HepG2 (cell line): ENCODE data around the gene TPD52L2. TPM values are rescaled to one million over a fixed set of nuclear protein-coding genes. Genes with fewer than 3 reads are reported as not detected.

Experiments
- DMAP1 ChIP-seq: IDR thresholded peaks from 2 replicates; pipeline ENCODE4 v1.6.1; 2016
- HNRNPLL ChIP-seq: fragments of 200-400 bp; formaldehyde crosslinking; IDR thresholded peaks from 2 replicates; pipeline ENCODE4 v1.6.1; 2017; ENCODE audit warnings: mild to moderate bottlenecking, low read depth, low read length; ENCODE audit not compliant: poor library complexity, severe bottlenecking
- HOXA5 ChIP-seq: sonication (generic); formaldehyde crosslinking; IDR thresholded peaks from 2 replicates; pipeline ENCODE4 v1.4.0; 2020; ENCODE audit warnings: missing genetic modification reagents
- JUNB ChIP-seq: sonication (generic); formaldehyde crosslinking; IDR thresholded peaks from 2 replicates; pipeline ENCODE4 v1.8.0; 2022; ENCODE audit warnings: missing genetic modification reagents, mild to moderate bottlenecking, borderline replicate concordance
- KMT2B ChIP-seq: IDR thresholded peaks from 2 replicates; pipeline ENCODE4 v1.6.1; 2016; ENCODE audit warnings: missing genetic modification reagents, missing compliant biosample characterization
- PITX1 ChIP-seq: sonication (generic); formaldehyde crosslinking; IDR thresholded peaks from 2 replicates; pipeline ENCODE4 v1.5.1; 2020; ENCODE audit warnings: mild to moderate bottlenecking, missing genetic modification reagents
- RBFOX2 ChIP-seq: fragments of 200-400 bp; formaldehyde crosslinking; IDR thresholded peaks from 2 replicates; pipeline ENCODE4 v1.6.1; 2017; ENCODE audit warnings: low read depth, mild to moderate bottlenecking, low read length
- SATB2 ChIP-seq: sonication (generic); formaldehyde crosslinking; IDR thresholded peaks from 2 replicates; pipeline ENCODE4 v1.5.0; 2020; ENCODE audit warnings: missing genetic modification reagents
- SP2 ChIP-seq: sonication (generic); formaldehyde crosslinking; IDR thresholded peaks from 2 replicates; pipeline ENCODE4 v1.5.1; 2020; ENCODE audit warnings: mild to moderate bottlenecking, missing genetic modification reagents
- TOPORS ChIP-seq: sonication (generic); formaldehyde crosslinking; IDR thresholded peaks from 2 replicates; pipeline ENCODE4 v1.8.0; 2023; ENCODE audit warnings: mild to moderate bottlenecking, missing genetic modification reagents
- U2AF2 ChIP-seq: fragments of 200-400 bp; formaldehyde crosslinking; IDR thresholded peaks from 2 replicates; pipeline ENCODE4 v1.6.1; 2017; ENCODE audit warnings: low read depth, mild to moderate bottlenecking, low read length
- ZFX ChIP-seq: sonication (generic); formaldehyde crosslinking; IDR thresholded peaks from 2 replicates; pipeline ENCODE4 v1.4.0; 2020; ENCODE audit warnings: mild to moderate bottlenecking, low read depth, missing genetic modification reagents, moderate library complexity
- ZKSCAN8 ChIP-seq: IDR thresholded peaks from 2 replicates; pipeline ENCODE4 v1.6.1; 2016; ENCODE audit warnings: borderline replicate concordance, missing genetic modification reagents, missing compliant biosample characterization
- ZNF17 ChIP-seq: sonication (generic); formaldehyde crosslinking; IDR thresholded peaks from 2 replicates; pipeline ENCODE4 v1.5.0; 2020; ENCODE audit warnings: mild to moderate bottlenecking, missing genetic modification reagents
- ZNF333 ChIP-seq: sonication (generic); formaldehyde crosslinking; IDR thresholded peaks from 2 replicates; pipeline ENCODE4 v1.4.0; 2020; ENCODE audit warnings: mild to moderate bottlenecking, missing genetic modification reagents, borderline replicate concordance
- ZNF460 ChIP-seq: sonication (generic); formaldehyde crosslinking; IDR thresholded peaks from 2 replicates; pipeline ENCODE4 v1.5.1; 2020; ENCODE audit warnings: missing genetic modification reagents, mild to moderate bottlenecking, borderline replicate concordance
- ZNF569 ChIP-seq: sonication (generic); formaldehyde crosslinking; IDR thresholded peaks from 2 replicates; pipeline ENCODE4 v1.5.0; 2020; ENCODE audit warnings: mild to moderate bottlenecking, missing genetic modification reagents, moderate library complexity, borderline replicate concordance
- ZNF777 ChIP-seq: sonication (generic); formaldehyde crosslinking; IDR thresholded peaks from 2 replicates; pipeline ENCODE4 v1.4.0; 2020; ENCODE audit warnings: missing genetic modification reagents
- ZNF878 ChIP-seq: sonication (generic); formaldehyde crosslinking; IDR thresholded peaks from 2 replicates; pipeline ENCODE4 v1.8.1; 2023; ENCODE audit warnings: mild to moderate bottlenecking, missing genetic modification reagents, moderate library complexity
- polyA plus RNA-seq, 8 experiments: library from polyadenylated mRNA; depleted of rRNA in 3 of 8; stranded (reverse) in 7 of 8; unstranded in 1 of 8; fragments of >200 nt; fragmentation: Illumina TruSeq in 4 of 8; extraction: Trizol in 4 of 8; gene quantifications; 2 replicates each; pipeline versions ENCODE4 v1.2.1 to v1.2.3, GENCODE V29; 2011 to 2016; ENCODE audit warnings: low read depth in 4 of 8, missing spikeins in 1 of 8, mixed read lengths in 1 of 8; ENCODE audit not compliant: insufficient read depth in 1 of 8
- total RNA-seq, 5 experiments: library from RNA; depleted of rRNA; stranded (reverse); fragments of >200 nt; fragmentation: Illumina TruSeq; extraction: Trizol; gene quantifications; 2 replicates each; pipeline ENCODE4 v1.2.3, GENCODE V29; 2016; ENCODE audit warnings: low read depth in 1 of 5
- TF ChIP-seq, protein P1 (sequence below): sonication (generic); formaldehyde crosslinking; IDR thresholded peaks from 2 replicates; pipeline ENCODE4 v1.5.0; 2020; ENCODE audit warnings: missing genetic modification reagents
- TF ChIP-seq, protein P2 (sequence below), 2 experiments: sonication (generic) in 1 of 2; formaldehyde crosslinking in 1 of 2; IDR thresholded peaks; 2 replicates each; pipeline versions ENCODE4 v1.4.0 to v1.6.1; 2016 to 2020; ENCODE audit warnings: borderline replicate concordance in 1 of 2, low read depth in 1 of 2, mild to moderate bottlenecking in 1 of 2, missing genetic modification reagents in 1 of 2
- TF ChIP-seq, protein P3 (sequence below): sonication (generic); formaldehyde crosslinking; conservative IDR thresholded peaks from 2 replicates; pipeline ENCODE4 v1.8.0; 2022; ENCODE audit warnings: low read depth, missing genetic modification reagents
- TF ChIP-seq, protein P4 (sequence below): IDR thresholded peaks from 2 replicates; pipeline ENCODE4 v1.6.1; 2016

TPD52L2 gene
- total and polyA plus RNA-seq, 2 of the 13 experiments (the other 11 are each of a cell fraction or from before 2014, with no cell fraction given) = 156 to 184 TPM

DNA sequence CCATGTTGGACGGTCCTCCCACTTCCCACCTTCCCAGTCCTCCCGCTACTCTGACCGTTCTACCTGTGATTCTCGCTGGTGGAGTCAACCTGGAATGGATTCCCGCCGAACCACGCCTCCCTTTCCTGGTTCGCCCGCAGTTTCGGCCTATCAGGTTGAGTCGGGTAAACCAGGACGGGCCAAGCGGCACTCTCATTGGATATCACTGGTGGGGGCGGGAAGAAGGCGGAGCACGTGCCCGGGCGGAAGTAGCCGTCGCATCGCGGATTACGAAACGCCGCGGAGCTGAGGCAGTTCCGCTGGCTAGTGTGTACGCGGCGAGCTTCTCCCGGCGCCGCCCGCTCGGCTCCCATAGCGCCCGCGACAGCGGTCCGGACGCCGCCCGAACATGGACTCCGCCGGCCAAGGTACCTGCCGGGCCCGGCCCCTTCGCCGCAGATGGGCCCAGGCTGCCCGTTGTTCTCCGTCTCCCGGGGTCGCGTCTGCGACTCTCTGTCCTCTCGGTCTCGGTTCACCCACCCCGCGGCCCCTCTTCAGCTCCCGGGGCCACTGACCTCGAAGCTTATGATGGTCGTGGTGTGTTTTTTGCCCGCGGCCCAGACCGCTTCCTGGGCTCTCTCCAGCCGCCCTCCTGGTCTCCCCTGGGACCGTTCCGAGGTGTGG, at the start of gene TPD52L2 (continued):
- TF ChIP-seq JUNB (CRISPR knock-in tag) (peak; percentile 84; the same call in 1 of the 2 replicates), HNRNPLL (peak; percentile 91), DMAP1 (CRISPR knock-in tag) (peak; percentile 97), ZFX (peak; percentile 93), RBFOX2 (peak; percentile 99), U2AF2 (no peak; the same call in 1 of the 2 replicates), TOPORS (CRISPR knock-in tag) (peak; percentile 94), HOXA5 (peak; percentile 98), ZNF777 (CRISPR knock-in tag) (peak; percentile 82), SP2 (CRISPR knock-in tag) (peak; percentile 97), ZNF569 (CRISPR knock-in tag) (no peak; the same call in 1 of the 2 replicates), ZNF460 (no peak), KMT2B (CRISPR knock-in tag) (peak; percentile 92), ZKSCAN8 (CRISPR knock-in tag) (0 out of 2 replicates have a peak, but pooled peaks have one; percentile 61), ZNF333 (CRISPR knock-in tag) (peak; percentile 19; the same call in 1 of the 2 replicates), ZNF17 (CRISPR knock-in tag) (0 out of 2 replicates have a peak, but pooled peaks have one; percentile 44), SATB2 (CRISPR knock-in tag) (peak; percentile 90), PITX1 (CRISPR knock-in tag) (peak; percentile 98), ZNF878 (CRISPR knock-in tag) (peak; percentile 99)
- TF ChIP-seq, protein P1, sequence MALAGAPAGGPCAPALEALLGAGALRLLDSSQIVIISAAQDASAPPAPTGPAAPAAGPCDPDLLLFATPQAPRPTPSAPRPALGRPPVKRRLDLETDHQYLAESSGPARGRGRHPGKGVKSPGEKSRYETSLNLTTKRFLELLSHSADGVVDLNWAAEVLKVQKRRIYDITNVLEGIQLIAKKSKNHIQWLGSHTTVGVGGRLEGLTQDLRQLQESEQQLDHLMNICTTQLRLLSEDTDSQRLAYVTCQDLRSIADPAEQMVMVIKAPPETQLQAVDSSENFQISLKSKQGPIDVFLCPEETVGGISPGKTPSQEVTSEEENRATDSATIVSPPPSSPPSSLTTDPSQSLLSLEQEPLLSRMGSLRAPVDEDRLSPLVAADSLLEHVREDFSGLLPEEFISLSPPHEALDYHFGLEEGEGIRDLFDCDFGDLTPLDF (CRISPR knock-in tag) = peak; percentile 89
- TF ChIP-seq, protein P2, sequence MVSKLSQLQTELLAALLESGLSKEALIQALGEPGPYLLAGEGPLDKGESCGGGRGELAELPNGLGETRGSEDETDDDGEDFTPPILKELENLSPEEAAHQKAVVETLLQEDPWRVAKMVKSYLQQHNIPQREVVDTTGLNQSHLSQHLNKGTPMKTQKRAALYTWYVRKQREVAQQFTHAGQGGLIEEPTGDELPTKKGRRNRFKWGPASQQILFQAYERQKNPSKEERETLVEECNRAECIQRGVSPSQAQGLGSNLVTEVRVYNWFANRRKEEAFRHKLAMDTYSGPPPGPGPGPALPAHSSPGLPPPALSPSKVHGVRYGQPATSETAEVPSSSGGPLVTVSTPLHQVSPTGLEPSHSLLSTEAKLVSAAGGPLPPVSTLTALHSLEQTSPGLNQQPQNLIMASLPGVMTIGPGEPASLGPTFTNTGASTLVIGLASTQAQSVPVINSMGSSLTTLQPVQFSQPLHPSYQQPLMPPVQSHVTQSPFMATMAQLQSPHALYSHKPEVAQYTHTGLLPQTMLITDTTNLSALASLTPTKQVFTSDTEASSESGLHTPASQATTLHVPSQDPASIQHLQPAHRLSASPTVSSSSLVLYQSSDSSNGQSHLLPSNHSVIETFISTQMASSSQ (IDR thresholded peaks at IDR 0.05; ENCODE audit: low read depth) = peak; percentile 62; the same call in 1 of the 2 replicates
- TF ChIP-seq, protein P2 (CRISPR knock-in tag; IDR thresholded peaks at IDR 0.05; ENCODE audit: borderline replicate concordance) = peak; percentile 86
- TF ChIP-seq, protein P3, sequence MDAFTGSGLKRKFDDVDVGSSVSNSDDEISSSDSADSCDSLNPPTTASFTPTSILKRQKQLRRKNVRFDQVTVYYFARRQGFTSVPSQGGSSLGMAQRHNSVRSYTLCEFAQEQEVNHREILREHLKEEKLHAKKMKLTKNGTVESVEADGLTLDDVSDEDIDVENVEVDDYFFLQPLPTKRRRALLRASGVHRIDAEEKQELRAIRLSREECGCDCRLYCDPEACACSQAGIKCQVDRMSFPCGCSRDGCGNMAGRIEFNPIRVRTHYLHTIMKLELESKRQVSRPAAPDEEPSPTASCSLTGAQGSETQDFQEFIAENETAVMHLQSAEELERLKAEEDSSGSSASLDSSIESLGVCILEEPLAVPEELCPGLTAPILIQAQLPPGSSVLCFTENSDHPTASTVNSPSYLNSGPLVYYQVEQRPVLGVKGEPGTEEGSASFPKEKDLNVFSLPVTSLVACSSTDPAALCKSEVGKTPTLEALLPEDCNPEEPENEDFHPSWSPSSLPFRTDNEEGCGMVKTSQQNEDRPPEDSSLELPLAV (CRISPR knock-in tag) = no peak
- TF ChIP-seq, protein P4, sequence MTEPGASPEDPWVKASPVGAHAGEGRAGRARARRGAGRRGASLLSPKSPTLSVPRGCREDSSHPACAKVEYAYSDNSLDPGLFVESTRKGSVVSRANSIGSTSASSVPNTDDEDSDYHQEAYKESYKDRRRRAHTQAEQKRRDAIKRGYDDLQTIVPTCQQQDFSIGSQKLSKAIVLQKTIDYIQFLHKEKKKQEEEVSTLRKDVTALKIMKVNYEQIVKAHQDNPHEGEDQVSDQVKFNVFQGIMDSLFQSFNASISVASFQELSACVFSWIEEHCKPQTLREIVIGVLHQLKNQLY = peak; percentile 91
